ENCODE data around the gene OR2AE1. TPM values are rescaled to one million over a fixed set of nuclear protein-coding genes. Genes with fewer than 3 reads are reported as not detected.
"Not testable (repeated sequence)": the region's sequence is repeated elsewhere in the genome, so short reads cannot be mapped to it uniquely, and the experiment has no call there.

OR2AE1 gene
- total RNA-seq, 1 donor from 2014 or later: not detected

DNA sequence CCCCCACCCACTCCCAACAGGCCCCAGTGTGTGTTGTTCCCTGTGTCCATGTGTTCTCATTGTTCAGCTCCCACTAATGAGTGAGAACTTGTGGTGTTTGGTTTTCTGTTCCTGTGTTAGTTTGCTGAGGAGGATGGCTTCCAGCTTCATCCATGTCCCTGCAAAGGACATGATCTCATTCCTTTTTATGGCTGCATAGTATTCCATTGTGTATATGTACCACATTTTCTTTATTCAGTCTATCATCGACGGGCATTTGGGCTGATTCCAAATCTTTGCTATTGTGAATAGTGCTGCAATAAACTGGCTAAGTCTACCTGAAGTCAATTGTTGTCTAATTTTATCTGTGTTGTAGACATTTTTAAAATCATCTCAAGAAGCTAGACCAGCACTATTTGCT is 9.4 kb downstream of the OR2AE1 start:
- DNase-seq; intact Hi-C loops (cut with DNase I); ATAC-seq (ENCODE audit: poor library complexity): not testable (repeated sequence)

DNA sequence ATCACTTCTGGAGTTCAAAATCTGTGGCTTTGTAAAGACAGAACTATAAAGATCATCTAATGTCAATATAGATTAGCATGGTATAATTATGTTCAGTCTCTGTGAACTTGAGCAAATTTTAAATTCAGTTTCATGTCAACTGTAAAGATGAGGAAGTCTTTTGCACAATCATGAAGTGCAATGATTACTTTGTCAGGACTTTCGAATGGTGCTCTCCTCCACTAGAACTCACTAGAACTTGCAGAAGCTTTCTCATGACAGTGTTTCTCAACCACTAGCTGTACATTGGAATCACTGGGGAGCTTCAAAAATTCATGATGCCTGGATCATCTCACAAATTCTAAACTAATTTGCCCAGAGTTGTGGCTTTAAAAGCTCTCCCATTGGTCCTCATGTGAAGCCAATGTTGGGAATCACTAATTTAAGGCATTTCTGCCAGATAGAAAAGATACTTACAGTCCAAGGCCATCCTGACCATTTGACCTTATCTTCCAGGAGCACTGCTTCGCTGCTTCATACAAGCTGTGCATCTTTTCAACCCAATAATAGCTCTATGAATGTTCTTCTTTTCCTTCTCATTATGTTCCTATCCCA is 12.9 kb downstream of the OR2AE1 start:
- intact Hi-C loops (cut with DNase I): no loop called here
- ATAC-seq (ENCODE audit: poor library complexity) (no peak), DNase-seq (no peak)

DNA sequence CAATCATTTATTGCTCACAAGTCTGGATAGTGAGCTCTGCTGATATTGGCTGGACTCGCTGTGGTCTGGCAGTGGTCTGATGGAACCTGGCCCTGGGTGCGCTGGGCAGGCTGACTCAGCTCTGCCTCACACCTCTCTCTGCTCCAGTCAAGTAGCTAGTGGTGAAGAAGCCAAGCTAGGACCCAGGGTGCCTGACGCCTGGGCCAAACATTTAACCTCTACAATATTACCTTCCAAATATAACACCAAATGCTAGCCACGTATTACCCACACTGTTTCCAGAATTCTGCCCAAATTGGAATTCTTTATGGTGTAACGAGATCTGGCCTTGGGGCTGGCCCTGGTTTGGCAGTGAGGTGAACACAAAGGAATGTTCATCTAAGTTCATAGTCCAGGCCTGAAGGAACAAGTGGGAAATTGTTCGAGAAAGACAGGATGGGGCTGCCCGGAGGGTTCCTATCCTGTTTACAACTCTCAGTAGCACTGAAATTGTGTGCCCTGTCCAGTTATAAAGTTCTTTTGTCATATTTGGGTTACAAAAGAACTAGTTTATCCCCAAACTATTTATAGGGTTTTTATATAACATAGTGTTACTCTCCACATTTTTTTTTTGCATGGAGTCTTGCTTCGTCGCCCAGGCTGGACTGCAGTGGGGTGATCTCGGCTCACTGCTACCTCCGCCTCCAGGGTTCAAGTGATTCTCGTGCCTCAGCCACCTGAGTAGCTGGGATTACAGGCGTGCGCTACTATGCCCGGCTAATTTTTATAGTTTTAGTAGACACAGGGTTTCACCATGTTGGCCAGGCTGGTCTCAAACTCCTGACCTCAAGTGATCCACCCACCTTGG is 16.3 kb downstream of the OR2AE1 start:
- intact Hi-C loops (cut with DNase I): no loop called here
- ATAC-seq (ENCODE audit: poor library complexity): peak; percentile 60

DNA sequence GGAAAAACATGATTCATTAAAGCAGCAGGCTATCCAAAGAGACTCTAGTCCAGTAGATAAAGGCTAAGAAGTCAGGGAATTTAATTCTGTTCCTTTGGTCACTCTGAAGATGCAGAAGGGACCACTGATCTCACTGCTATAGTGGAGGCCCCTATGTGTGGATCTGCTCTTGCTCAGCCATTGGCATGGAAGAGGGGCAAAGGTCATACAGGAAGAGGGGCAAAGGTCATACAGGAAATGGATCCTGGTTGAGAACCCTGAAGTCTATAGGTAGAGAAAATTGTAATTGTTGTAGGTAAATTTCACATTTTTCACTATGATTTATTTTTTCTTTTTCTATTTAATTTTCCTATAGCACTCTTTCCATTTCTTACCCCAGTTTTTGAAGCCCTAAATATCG is 21.6 kb downstream of the OR2AE1 start:
- DNase-seq: no peak
- ATAC-seq (ENCODE audit: poor library complexity): no peak
- intact Hi-C loops (cut with DNase I): no loop called here

More for the DNA sequence above, 16.3 kb downstream of the OR2AE1 start:
- DNase-seq: peak; percentile 40

DNA sequence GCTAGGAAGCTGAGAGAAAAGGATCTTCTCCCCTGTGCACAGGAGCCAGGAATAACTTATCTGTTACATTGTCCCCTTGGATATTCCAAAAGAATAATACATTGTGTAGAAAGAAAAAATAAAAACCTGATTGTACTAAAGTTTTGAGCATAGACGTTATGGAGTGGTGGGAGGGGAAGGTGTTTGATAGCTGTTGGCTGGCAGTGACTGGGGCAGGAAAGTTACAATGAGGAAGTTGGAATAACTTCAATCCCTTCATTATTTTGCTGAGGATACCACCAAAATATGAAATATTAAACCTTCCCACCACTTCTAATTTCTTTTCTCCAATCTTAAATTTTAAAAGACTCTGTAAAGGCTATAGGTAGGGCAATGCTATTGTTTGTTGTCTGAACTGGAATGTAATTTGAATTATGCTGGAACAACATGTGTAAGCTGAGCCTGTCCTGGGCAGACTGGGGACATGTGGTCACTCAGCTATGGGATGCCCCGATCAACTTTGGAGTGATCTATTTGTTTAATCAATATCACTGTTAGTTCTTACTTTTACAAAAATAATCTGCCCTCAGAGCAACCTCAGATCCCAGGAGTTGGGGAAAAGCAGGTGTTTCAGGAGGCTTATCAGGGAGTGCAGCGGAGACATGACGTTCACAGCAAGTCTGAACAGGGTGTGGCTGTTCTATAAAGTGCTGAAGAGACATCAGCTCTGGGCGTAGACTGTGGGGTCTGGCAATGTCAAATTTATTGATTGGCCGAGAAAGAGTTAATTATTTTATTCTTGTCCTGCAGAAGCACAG is 28.2 kb downstream of the OR2AE1 start:
- intact Hi-C loops (cut with DNase I): no loop called here

DNA sequence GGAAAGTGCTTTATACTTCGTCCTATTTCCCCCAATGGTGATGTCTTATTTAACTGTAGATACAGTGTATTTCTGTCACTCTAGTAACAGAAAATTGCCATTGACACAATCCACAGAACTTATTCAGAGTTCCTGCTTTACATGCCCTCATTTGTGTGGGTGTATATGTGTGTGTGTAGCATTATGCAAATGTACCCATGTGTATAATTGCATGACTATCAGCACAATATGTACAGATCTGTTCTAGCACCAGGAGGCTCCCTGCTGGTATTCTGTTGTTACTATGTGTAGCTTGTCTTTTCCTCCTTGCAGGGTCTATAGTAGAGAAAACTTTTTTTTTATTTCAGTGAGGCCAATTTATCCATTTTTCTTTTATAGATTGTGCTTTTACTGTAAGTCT is 32.5 kb downstream of the OR2AE1 start:
- ATAC-seq (ENCODE audit: poor library complexity) (no peak), DNase-seq (no peak)
- intact Hi-C loops (cut with DNase I): no loop called here

More for the DNA sequence above, 28.2 kb downstream of the OR2AE1 start:
- ATAC-seq (ENCODE audit: poor library complexity) (no peak), DNase-seq (no peak)

DNA sequence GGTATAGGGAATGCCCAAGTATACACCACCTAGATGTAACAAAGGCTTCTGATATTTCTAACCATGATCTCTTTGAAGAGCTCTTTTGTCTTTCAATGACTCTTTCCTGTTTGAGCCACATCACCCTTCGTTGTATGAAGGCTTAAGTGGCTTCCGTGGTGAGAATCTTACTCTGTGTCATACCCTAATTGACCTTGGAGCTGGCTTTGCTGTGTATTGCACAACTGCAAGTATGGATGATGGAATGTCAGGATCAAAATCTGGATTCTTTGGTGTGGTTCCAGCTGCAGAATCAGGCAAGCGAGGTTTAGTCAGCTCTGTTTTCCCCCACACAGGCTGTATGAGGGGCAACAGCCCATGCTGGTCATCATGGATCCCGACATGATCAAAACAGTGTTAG is 33.0 kb downstream of the OR2AE1 start:
- intact Hi-C loops (cut with DNase I): no loop called here
- ATAC-seq (ENCODE audit: poor library complexity) (no peak), DNase-seq (no peak)

DNA sequence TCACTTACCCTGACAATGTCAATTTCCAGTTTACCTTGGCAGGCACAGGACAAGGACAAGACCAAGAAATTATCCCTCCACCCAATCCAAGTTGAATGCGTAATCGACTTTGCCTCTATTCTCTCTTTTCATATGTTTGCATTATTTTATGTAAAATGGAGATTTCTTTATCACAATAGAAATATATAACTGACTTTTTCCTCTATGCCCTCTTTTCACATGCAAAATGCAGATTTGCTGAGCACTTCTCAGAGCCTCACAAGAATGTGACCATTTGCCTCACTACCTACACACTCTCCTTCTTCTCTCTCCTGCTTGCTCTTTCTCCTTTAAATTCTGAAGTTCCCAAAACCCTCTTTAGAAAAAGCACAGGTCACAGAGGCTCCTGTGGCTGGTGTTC is 33.9 kb downstream of the OR2AE1 start:
- intact Hi-C loops (cut with DNase I): no loop called here
- ATAC-seq (ENCODE audit: poor library complexity) (no peak), DNase-seq (no peak)

DNA sequence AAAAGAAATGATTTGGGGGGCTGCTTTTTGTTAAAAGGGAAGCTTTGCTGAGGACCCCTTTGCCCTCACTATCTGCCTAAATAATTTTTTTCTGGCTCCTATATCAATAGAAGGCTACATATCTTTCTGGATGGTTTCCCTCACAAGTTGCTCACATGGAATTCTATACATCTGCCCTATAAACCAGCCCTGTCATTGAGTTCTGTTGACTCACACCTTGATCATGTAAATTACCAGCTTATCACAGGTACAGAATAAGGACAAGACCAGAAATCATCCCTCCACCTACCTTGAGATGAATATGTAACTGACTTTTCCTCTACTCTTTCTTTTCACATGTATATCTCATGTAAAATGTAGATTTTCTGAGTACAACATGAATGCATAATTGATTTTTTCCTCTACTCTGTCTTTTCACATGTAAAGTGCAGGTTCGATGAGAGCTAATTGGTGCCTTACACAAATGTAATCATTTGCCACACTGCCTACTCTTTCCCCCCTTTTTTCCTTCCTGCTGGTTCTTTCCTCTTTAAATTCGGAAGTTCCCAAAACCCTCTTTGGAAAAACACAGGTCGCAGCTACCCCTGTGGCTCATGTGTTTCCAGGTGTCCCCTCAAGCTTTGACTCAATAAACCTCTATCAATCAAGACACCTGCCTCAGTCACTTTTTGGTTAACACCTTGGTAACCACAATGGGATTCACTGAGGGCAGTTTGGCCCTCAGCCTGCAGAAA is 36.5 kb downstream of the OR2AE1 start:
- no peak for ATAC-seq (ENCODE audit: poor library complexity)
- intact Hi-C loops (cut with DNase I): no loop called here
- no peak for DNase-seq

DNA sequence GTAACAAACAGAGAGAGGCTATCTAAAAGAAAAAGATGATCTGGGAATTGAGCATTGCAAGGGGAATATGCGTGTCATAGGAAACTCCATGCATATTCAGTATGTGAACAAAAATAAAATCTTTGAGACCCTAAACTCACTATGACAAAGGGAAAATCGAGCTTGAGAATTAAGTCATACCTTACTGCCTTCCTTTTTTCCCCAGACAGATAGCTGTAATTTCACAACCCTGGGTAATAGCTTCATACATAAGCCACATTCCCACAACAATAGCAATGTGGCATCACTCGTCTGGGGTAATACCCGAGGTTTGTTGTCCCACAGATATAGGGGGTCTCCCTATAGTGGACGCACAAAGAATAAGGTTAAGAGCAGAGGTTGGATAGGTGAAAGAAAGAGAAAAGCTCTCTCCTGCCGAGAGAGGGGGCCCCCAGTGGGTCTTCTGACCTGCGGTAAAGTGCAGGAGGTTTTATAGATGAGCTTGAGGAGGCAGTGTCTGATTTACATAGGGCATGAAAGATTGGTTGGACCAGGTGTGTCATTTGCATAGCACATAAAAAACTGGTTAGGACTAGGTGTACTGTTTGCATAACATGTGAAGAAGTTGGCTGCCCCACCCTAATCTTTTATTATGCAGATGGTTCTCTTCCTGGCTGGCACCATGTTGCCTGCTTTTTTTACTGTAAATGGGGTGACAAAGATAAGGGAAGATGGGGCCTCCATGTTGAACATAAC is 37.4 kb downstream of the OR2AE1 start:
- intact Hi-C loops (cut with DNase I): no loop called here
- DNase-seq: no peak
- ATAC-seq (ENCODE audit: poor library complexity): no peak

DNA sequence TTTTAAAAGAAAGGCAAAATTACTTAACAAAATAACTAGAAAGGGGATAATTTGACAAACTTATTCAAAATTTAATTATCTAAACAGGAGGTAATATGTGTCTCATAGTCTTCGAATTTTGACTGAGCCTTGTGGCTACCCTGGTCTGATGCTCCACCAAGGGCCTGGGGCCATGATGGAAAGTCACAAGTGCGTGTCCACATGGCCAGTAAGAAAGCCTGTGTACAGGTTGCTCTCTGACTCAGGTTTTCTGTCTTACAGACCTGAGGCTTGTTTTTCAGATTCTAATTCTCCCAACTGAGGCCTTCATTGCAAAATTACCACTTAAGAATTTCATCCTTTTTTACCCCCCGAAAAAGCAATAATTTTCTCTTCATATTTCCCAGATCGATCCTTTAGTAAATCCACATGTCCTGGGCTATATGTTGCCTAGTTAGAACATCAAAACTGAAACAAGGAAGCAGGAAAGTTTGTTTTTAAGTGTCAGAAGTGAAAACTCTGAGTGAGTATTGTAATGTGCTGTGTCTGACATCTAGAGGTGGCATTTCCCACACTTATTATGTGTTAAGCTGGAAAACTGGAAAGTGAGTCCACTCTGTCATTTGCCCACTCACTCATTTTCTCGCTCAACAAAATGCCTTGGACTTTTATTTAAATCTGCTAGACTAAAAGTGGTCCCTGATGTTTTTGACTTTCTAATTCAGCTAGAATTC is 39.0 kb downstream of the OR2AE1 start:
- DNase-seq (no peak), ATAC-seq (ENCODE audit: poor library complexity) (no peak)
- intact Hi-C loops (cut with DNase I): no loop called here

DNA sequence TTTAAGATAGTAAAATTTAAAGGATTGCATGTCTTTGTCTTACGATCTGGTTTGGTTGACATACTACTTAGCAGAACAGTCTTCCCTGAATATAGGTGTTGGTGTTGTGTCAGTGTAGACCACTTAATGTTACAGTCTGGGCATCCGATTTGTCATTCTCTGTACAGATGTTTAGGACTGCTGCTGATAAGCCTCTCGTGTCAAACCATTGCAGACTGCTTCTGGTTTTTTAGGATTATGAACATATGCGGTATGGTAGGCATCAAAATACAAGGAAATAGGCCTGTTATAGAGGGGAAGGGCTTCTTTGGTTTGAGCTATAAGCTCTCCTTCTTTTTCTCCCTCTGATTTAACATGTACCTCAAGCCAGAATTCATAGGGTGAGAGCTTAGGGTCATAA is 41.6 kb downstream of the OR2AE1 start:
- ATAC-seq (ENCODE audit: poor library complexity): no peak
- DNase-seq: no peak
- intact Hi-C loops (cut with DNase I): no loop called here

DNA sequence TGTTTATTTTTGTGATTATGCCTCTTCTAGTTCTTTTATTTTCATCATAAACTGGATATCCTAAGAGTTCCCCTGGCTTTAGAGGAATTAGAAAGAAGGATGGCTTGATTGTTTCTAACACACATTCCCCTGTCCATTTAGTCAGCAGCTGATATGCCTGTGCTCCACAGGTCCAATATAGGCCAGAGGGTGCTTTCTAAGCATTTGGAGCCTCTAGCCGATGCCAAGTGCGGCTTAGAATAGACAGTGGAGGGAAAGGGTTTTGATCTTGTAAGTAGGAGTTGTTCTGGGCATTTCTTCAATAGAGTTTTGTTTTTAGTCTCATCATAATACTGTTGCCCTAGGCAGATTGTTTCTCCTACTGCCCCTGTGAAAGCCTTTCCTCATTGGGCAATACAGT is 42.5 kb downstream of the OR2AE1 start:
- intact Hi-C loops (cut with DNase I): no loop called here
- ATAC-seq (ENCODE audit: poor library complexity): no peak
- no peak for DNase-seq

DNA sequence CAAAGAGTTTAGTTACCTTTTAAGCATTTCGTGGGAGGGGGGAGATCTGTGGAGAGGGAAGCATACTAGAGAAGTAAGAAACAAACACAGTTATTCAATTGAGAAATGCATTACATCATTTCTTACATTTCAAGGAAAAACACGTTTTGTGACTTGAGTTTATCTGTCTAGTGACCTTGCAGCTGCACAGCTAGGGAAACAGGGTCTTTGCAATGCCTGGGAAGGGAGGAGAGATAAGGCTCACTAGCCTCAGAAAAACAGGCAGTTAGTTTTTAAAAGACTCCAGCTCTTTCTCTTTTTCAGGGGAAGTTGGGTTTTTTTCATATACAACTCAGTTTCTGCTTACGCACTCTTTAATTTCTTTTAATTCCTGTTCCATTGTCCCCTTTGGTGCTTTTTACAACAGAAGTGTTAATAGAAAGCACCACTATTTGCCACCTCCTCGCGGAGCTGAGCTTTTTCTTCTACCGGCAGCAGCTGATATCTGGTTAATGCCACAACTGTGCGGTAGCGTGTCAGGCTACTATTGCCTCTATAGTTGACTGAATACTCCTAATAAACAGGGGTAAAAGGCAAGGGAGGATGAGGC is 43.5 kb downstream of the OR2AE1 start:
- no peak for ATAC-seq (ENCODE audit: poor library complexity)
- no peak for DNase-seq
- intact Hi-C loops (cut with DNase I): no loop called here

DNA sequence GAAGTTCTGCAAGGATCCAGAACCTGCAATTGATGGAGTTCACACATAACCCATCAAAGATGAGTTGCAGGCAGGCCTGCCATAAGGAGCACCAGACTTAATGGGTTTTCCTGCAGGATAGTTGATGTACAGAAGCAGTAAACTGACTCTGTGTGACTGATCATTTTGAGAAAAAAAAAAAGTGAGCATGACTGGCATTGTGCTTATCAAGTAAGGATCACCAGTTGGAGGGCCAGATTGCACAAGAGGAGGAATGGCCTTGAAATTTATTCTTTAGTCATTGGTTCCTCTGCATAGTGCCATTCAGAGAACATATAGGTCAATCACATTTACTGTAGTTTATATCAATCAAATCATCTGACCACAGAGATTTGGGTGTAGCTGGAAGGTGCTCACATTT is 45.2 kb downstream of the OR2AE1 start:
- ATAC-seq (ENCODE audit: poor library complexity): no peak
- DNase-seq: no peak
- intact Hi-C loops (cut with DNase I): no loop called here

DNA sequence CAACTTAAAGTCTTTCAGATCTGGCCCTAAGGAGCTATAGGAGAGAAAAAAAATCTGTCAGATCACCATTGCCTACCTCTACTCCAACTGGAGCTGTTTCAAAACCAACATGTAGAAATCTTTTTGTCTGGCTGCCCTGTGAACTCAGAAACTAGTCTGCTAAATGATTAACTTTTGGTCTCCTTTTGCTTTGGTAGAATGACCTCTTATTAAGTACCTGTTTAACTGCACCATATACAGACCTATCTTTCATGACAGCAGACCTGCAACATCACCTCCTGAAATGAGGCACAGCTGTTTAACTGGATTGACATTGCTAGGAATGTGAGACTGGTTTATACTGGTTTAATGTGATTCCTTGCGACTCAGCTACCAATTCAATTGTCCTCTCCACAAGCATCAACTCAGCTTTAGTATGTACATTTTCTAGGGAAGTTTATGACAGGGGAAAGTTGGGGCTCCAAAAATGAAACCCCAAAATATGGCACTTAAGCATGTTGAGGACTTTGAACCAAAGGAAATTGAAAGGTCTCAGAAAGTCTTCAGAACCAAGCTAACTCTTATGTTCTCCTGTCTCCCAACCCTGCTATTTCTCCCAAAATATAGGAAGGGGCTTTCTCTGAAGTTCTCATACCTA is 47.2 kb downstream of the OR2AE1 start:
- no peak for DNase-seq

DNA sequence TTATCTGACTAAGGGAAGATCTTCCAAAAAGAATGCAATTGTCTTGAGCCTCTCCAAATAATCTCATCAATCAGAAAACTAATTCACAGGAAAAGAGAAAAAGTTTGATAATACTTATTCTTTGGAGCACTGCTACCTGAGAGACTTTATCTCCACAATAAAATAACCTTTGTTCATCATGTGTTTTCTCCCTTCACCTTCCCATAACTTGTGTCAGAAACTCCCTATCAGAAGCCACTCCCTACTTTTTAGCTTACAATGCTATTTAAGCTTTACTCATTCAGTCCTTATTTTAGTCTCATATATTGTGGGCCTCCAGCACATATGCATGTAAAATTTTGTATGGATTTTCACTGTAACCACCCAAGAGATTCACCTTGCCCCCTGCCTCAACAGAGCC is 48.0 kb downstream of the OR2AE1 start:
- ATAC-seq (ENCODE audit: poor library complexity) (no peak), DNase-seq (no peak)
- intact Hi-C loops (cut with DNase I): no loop called here

More for the DNA sequence above, 47.2 kb downstream of the OR2AE1 start:
- intact Hi-C loops (cut with DNase I): no loop called here
- no peak for ATAC-seq (ENCODE audit: poor library complexity)

All from Right ventricle myocardium superior (tissue), 1 donor.